ENCODE results near the gene INSR. TPM values are rescaled to one million over a fixed set of nuclear protein-coding genes. Genes with fewer than 3 reads are reported as not detected.

INSR gene
- total RNA-seq, 3 donors from 2014 or later (not counting 1 experiment from before 2014, with no cell fraction given), result 0.50 to 4.9 (median 2.0) TPM

GRCh38 chr19:7326105-7326877 is 32.1 kb upstream of the INSR start:
- Histone ChIP-seq H3K4me1 (ENCODE audit: control insufficient read depth, insufficient read depth, low read length) (no peaks in the 10 kb centered on the region), H3K27me3 (ENCODE audit: control insufficient read depth, insufficient read depth, low read length) (no peaks in the 10 kb centered on the region), H3K27ac (ENCODE audit: low read length) (no peak overlapping the region), H3K4me3 (ENCODE audit: low read length) (no peak overlapping the region), H3K36me3 (ENCODE audit: control insufficient read depth, insufficient read depth, low read length) (no peaks in the 10 kb centered on the region), H3K9me3 (ENCODE audit: control insufficient read depth, insufficient read depth, low read length) (no peaks in the 10 kb centered on the region)
- Mint-ChIP-seq H3K27me3 (ENCODE audit: low read depth in 2 of 2) (peaks cover 0 to 2% of the 10 kb centered on the region in 2 donors), H3K9me3 (peaks cover 0 to 3% of the 10 kb centered on the region in 2 donors), H3K27ac (no peak overlapping the region), H3K4me3 (no peak overlapping the region), H3K4me1 (no peaks in the 10 kb centered on the region), H3K36me3 (no peaks in the 10 kb centered on the region)
- DNase-seq (peak in 1 of 2 donors; percentile 70), ATAC-seq (peak in 2 of 3 donors; percentile 52 to 57)
- intact Hi-C loops (cut with micrococcal nuclease), result no loop called here
- WGBS (ENCODE audit: insufficient coverage), result 75% methylated on average over 8 of the region's 10 CpGs
- TF ChIP-seq CTCF (IDR thresholded peaks at IDR 0.05), result peak; percentile 53

- intact Hi-C loops (cut with micrococcal nuclease), result no loop called here
- H3K4me3 Mint-ChIP-seq, result no peak overlapping the region
- WGBS (ENCODE audit: insufficient coverage), result 75% methylated on average over 2 of the region's 2 CpGs
These were observed 24.0 kb upstream of the INSR start for GRCh38 chr19:7318176-7318575.

GRCh38 chr19:7312816-7313215 is 18.6 kb upstream of the INSR start:
- Histone ChIP-seq H3K36me3 (ENCODE audit: control insufficient read depth, insufficient read depth, low read length) (no peaks in the 10 kb centered on the region), H3K27me3 (ENCODE audit: control insufficient read depth, insufficient read depth, low read length) (no peaks in the 10 kb centered on the region), H3K4me3 (ENCODE audit: low read length) (no peak overlapping the region), H3K27ac (ENCODE audit: low read length) (no peak overlapping the region), H3K4me1 (ENCODE audit: control insufficient read depth, insufficient read depth, low read length) (no peaks in the 10 kb centered on the region), H3K9me3 (ENCODE audit: control insufficient read depth, insufficient read depth, low read length) (no peaks in the 10 kb centered on the region)
- Mint-ChIP-seq H3K4me3 (no peak overlapping the region), H3K27ac (no peak overlapping the region), H3K4me1 (no peaks in the 10 kb centered on the region), H3K36me3 (no peaks in the 10 kb centered on the region), H3K27me3 (ENCODE audit: low read depth in 2 of 2) (peaks cover 0 to 3% of the 10 kb centered on the region in 2 donors), H3K9me3 (no peaks in the 10 kb centered on the region)
- WGBS (ENCODE audit: insufficient coverage), result 90% methylated on average over 7 of the region's 7 CpGs
- ATAC-seq (no peak), DNase-seq (no peak)
- intact Hi-C loops (cut with micrococcal nuclease), result no loop called here
- TF ChIP-seq CTCF (IDR thresholded peaks at IDR 0.05), result no peak

More at GRCh38 chr19:7318176-7318575, 24.0 kb upstream of the INSR start:
- H3K27ac ChIP-seq (ENCODE audit: low read length), result no peak overlapping the region
- no peak overlapping the region for H3K4me3 ChIP-seq (ENCODE audit: low read length)
- H3K27me3 Mint-ChIP-seq (ENCODE audit: low read depth in 2 of 2), result peaks cover 0 to 6% of the 10 kb centered on the region in 2 donors
- H3K9me3 ChIP-seq (ENCODE audit: control insufficient read depth, insufficient read depth, low read length), result no peaks in the 10 kb centered on the region
- TF ChIP-seq CTCF (IDR thresholded peaks at IDR 0.05), result no peak
- DNase-seq (no peak), ATAC-seq (no peak)
- H3K27ac Mint-ChIP-seq, result no peak overlapping the region
- H3K27me3 ChIP-seq (ENCODE audit: control insufficient read depth, insufficient read depth, low read length), result no peaks in the 10 kb centered on the region
- no peaks in the 10 kb centered on the region for H3K36me3 Mint-ChIP-seq
- no peaks in the 10 kb centered on the region for H3K36me3 ChIP-seq (ENCODE audit: control insufficient read depth, insufficient read depth, low read length)
- no peaks in the 10 kb centered on the region for H3K4me1 ChIP-seq (ENCODE audit: control insufficient read depth, insufficient read depth, low read length)
- no peaks in the 10 kb centered on the region for H3K4me1 Mint-ChIP-seq
- peaks cover 0 to 3% of the 10 kb centered on the region in 2 donors for H3K9me3 Mint-ChIP-seq

All from natural killer cell (primary cell).